CD4-positive, alpha-beta T cell treated with Interferon alpha-2 for 1 hour (primary cell): Measurements from ENCODE around the gene CD9.

Experiments used
- DNase-seq, 2 donors: peaks; one replicate each; pipeline ENCODE4 v3.0.0-alpha.2; 2020 to 2022

CD9 gene

DNA sequence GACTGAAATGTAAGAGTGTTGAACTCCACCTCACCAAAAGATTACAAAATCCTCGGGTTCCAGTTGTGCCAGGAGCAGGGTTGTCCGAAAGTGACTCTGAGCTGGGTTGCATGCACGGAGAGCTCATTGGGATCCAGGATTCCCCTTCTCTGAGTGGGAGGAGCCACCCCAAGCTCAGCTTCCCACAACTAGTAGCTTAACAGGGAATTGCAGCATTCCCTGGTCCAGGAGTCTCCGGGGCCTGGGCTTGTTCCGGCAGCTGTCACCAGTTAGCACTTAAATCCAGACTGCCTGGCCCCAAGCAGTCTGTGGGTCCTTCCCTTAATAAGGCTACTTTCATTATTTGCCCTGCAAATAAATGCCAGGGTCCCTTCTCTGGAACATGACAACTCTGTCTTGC lies 50.1 kb downstream of the CD9 start:
- DNase-seq: no peak

DNA sequence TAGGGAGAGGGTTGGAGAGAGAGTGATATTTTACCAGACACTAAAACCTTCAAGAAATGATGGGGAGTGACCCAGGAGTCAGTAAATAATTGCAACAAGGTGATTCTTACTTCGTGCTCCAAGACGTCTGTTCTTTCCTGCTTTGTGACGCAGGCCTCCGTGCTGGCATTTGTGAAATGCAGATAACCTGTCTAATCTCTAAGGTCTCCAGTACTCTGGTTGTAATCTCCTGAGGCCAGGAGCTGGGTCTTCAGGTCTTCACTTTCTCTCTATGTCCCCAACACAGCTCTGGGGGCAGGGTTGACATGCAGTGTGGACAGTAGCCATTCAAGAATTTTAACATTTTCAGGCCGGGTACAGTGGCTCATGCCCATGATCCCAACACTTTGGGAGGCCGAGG lies 53.1 kb downstream of the CD9 start:
- no peak for DNase-seq

DNA sequence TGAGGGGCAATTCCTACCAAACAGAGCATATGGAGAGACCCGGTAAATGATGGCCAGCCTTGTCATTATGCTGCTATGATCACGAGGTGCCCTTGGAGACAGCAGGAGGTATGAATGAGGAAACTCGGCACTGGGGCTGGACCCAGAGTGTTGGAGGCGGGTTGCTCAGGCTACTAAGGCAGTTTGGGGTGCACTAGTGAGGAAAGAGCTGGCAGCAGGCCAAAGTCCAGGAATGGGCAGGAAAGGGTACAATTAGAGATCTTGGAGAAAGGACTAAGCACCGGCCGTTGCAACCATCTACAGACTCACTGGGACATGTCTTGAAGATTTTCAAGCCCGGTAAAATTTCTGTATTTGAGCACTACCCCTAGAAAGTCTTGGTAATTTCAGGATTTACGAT lies 54.3 kb downstream of the CD9 start:
- DNase-seq: no peak

DNA sequence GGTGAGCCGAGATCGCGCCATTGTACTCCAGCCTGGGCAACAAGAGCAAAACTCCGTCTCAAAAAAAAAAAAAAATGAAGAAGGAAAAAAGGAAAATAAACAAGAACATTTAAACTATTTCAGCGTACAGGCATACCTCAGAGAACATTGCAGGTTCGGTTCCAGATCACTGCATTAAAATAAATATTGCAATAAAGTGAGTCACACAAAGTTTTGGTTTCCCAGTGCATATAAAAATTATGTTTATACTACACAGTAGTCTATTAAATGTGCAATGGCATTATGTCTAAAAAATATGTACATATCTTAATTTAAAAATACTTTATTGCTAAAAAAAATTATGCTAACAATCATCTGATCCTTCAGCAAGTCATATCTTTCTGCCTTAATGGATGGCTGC lies 56.8 kb downstream of the CD9 start:
- DNase-seq: no peak

DNA sequence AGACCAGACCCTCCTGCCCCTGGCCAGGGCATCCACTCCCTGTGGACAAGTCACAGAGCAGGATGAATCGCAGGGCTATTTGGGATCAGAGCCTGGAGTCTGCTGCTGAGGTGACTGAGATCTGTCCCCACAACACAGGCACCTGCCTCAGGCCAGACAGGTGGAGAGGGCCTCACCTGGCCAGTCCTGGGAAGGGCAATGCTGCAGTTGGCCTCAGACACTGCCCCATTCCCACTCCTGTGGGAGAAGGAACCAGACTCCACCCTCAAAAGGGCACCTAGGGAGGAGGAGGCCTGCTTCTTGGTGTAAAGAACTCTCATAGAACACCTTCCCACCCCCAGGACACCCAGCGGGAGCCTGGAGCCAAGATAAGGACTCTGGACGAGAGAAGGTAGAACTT lies 62.0 kb downstream of the CD9 start:
- no peak for DNase-seq

DNA sequence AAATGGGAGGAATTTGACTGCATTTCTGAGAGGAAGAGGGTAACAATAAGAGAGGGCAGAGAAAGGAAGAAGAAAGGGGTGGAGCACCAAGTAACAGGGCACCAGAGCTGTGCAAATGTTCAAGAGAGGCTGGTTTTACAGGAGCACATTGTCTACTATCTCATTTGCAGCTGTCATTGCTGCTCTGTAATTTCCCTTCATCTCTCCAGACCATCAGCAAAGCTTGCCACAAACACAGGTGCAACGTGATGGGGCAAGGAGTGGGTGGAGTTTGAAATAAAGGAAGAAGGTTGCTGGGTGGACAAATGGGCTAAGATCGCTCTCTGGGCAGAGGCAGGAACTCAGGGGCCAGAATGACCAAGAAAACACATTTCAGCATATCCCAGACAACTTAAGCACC lies 62.4 kb downstream of the CD9 start:
- DNase-seq: no peak

DNA sequence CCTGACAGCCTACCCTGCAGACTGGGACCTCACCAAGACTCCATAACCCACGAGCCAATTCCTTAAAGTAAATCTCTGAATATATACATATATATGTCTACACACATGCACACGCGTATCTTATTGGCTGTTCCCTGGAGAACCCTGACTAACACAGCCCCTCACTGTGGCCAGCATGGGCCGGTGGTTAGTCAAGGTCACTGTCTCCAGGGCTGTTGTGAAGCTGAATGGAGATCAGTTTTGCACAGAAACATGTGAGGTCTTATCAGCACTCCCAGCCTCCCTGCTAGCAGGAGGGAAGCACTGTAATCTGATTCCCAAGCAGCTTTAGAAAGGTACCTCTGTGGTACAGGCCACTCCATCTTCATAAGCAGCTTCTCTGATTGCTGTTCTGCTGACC lies 63.7 kb downstream of the CD9 start:
- no peak for DNase-seq

DNA sequence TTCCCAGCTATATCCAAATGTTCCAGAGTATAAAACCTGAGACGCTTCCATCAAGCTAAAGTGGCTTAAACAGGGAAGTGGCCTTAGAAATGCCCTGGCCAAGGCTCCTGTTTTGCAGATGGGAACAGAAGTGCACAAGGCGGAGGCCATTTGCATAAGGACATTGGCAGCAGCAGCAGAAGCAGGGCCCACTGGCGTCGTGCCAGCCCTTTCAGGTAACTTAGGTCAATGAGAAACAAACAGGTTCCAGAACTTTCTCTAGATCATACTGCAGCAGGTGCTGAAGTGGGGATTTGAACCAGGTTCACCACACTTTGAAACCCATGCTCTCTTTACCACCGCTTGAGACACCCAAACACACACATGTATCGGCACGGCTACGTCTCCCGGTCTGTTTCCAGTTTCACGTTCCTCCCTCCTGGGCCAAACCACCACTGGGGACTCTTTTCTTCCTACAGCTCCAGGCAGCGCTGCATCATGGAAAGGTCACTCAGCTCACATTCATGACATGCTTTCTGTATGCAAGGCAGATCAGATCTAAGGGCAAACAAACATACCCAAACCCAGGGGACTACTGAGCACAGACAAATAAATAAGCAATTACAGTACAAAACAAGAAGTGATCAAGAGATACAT lies 64.3 kb downstream of the CD9 start:
- no peak for DNase-seq

DNA sequence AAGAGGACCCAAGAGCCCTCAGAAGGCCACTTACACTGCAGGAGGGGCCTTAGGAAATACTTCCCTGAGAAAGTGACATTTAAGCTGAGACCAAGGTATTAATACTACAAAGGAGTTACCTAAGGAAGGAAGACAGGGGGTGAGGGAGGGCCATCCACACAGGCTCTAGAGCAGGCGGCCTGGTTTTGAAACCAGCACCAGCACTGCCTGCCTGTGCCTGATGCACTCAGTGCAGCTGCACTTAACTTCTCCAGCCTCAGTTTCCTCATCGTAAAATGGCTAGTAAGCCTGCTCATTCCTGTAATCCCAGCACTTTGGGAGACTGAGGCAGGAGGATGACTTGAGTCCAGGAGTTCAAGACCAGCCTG lies 64.8 kb downstream of the CD9 start:
- DNase-seq: no peak

DNA sequence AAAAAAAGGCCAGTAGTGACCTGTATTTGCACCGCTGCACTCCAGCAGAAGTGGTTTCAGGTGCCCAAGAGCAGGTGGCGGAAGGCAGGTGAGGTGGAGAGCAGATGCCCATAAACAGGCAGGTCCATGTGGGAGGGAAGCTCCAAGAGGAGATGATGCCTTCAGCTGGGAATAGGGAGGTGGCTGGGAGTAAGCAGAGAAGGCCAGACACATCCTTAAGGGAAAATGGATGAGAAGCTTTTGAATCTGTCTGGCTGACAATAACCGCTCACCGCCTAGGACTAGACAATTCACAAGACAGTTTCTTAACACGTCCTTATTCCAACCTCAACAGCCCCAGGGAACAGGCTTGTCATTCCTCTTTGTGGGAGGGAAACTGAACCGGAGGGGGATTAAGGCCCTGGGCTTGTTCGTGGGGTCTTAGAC lies 66.4 kb downstream of the CD9 start:
- no peak for DNase-seq

DNA sequence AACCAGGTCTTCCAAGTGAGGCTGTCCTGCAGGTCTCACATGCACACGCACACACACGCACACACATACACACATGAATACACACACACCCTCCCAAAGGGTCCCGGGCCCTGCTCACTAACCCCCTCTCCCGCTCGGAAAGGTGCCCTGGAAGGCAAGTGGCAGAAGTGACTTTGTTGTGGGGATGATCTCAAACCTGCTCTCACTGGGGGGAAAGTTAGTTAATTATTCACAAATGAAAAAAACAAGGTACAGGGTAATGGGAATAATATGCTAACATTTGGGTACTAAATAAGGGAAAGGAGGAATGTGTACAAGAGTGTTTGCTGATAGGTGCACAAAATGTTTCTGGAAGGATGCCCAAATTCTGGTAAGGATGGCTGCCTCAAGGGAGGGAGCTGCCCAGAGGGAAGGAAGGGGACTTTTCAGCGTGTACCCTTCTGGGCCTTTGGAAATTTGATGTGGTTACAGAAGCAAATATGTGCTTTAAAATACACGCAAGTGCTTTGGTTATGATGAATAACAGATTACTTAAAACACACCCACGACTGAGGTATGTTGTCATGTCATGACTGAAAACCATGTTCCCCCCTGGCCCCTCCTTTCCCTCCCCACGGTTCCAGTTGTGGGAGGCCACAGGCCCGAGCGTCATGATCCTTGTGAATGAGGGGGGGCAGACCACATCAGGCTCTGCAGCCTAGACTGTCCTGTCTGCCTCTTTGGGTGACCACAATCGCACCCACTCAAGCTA lies 66.9 kb downstream of the CD9 start:
- DNase-seq: no peak

DNA sequence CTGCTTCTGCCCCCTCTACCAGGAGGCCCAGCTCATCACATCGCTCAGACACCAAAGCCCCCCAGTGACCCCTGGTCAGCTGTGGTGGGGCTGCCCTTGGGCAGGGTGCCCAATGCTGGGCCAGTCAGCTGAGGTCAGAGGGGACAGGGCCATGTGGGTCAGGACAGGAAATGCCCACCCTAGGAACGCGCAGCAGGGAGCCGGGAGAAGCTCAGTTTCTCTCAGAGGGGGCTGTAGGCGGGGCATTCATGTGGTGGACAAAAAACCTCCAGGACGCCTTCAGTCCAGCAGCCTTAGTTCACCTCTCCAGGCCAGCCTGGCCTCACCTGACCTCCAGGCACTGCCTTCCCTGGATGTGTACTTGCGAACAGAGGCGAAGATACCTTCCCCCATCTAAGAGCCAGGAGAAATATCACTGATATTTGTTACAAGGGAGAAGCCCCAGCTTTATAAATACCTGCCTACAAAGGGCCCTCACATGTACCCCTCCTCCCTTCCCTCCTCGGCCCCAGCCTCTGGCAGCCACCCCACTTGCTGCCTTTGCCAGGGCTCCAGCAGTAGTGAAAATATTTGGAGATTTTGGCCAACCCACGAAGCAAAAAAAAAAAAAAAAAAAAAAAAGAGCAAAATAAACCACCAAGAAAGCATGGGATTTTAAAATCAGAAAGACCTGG lies 68.4 kb downstream of the CD9 start:
- DNase-seq: no peak

DNA sequence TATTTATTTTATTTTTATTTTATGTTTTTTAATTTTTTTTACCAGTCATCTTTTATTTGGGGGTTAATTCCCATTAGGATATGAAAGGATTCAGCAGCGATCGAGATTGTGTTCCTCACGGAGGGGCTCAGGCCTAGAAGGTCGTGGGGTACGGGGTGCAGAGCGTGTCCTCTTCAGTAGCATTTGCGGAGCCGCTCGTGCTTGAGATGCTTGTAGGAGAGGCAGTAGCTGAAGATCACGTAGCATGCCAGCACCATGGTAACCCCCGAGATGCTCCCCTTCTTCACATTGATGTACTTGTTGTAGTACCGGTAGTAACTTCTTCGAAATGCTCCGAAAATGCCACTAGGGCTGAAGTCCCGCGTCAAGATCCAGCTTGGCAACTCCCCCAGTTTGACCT lies 69.8 kb downstream of the CD9 start:
- DNase-seq: no peak

DNA sequence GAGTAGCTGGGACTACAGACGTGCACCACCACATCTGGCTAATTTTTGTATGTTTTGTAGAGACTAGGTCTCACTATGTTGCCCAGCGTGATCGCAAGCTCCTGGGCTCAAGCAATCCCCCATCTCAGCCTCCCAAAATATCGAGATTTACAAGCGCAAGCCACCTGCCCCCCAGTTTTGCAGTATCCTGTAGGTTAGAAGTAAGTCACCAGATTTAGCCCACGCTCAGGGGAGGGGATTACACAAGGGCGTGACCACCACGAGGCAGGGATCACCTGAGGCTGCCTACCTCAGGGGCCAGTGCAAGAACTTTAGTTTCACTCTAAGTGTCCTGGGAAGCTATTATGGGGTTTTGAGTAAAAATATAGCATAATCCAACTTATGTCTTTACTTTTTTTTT lies 71.1 kb downstream of the CD9 start:
- DNase-seq: no peak

DNA sequence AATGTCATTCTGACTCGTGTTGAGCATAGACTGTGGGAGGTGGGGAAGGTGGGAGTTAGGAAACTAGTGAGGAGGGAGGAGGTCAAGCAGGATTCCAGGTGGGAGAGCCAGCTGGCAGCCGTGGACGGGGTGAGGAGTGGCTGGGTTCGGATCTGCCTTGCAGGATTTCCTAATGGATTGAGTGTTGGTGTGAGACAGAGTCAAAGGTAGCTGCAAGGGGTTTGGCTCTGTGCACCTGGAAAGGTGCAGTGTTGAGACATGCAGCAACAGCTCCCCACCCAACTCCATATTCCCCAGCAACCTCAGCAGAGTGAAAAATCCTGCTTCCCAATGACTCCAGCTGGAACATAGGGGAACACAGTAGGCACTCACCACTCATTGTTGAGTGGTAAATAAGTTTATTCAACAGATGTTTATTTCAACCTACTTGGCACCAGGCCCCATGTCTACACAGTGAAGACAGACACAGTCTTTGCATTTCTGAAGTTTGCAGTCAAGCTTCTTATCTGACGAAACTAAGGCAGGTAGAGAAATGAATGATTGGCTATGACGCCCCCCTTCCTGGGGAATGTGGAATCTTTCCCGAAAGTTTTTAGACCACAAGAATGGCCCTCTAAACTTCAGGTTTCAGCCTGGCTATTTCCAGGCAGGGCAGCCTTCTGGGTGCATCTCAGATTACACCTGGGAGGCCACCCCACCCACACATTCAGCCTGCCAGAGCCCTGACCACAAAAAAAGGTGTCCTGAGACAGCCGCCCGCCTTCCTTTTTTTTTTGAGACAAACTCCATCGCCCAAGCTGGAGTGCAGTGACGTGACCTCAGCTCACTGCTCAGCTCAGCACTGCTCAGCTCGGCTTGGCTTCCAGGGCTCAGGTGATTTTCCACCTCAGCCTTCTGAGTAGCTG lies 72.4 kb downstream of the CD9 start:
- DNase-seq: no peak

DNA sequence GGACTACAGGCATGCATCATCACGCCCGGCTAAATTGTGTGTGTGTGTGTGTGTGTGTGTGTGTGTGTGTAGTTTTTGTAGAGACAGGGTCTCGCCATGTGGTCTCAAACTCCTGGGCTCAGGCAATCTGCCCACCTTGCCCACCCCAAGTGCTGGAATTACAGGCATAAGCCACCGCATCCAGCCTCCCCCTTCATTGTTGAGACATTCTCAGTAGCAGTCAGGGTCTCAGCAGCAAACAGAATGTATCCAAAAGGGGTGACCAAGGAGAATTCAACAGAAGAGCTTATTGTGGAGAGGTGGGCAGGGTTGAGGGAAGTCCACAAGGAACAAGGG lies 73.0 kb downstream of the CD9 start:
- DNase-seq: no peak

DNA sequence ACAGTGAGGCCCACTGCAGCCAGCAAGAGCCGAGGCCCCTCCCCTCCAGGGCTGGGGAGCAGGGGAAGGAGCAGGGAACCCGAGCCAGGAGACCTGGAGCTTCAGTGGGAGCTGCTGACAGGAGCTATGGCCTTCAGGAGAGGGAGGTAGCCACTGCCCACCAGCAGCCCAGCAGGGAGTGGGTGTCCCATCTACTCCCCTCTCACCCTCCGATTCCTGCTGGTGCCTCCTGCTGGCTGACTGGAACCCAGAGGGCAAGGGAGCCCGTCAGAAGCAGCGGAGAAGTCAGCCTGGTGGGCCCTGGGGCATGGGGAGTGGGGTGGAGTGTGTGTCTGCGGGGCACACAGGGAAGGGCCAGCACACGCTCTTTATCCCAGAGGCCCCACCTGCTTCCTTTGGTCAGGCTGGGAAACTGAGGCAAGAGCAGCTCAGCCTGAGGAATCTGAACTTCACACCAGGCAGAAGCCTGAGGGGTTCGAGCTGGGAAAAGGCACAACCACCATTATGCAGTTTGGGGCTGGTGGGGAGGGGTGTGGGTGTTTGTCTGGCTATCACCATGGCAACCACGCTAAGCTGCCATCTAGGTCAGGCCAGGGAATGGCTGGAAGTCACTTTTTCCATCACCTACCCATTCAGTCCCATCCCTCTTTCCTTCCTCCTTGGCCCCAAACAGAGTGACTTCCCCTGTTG lies 73.5 kb downstream of the CD9 start:
- no peak for DNase-seq

DNA sequence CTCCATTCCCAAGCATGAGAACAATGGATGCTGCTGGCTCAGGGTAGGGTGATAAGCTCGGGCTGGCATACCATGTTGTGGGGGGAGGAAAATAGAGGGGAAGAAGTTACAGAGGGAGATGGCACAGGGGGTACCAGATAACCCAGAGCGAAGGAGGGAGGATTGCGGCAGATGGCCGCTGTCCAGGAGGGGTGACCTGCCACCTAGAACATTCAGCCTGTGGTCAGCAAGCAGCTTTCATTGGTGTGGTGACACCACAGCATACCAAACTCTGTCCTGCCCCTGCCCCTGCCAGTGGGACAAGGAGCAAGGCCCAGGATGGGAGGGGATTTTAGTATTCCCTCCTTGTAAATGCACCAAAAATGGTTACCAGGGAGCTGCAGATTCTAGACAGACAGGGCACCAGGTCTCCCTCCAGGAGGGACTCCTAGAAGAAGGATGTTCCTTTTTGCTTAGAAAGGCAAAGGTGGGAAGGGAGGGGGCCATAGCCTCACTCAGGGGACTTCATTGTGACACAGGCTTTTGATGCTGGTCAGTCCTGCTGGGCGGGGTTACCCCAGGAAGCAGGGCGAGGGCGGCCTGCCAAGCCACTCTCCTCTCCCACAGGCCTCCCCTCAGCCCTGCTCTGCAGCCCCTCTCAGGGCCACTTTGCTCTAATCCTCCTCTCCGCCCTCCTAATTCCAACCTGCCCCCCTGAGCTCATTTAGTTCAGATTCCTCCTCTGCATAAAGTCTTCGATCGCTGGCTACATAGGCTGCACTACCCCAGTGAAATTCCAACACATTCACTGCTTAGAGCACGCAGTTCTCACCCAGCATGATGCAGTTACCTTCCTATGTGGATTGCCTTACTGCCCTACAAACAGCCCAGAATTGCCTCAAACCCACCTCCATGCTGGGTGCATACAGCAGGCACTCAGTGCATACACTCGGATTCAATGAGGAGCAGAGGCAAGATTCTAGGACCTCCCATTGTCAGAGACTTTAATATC lies 74.3 kb downstream of the CD9 start:
- no peak for DNase-seq

DNA sequence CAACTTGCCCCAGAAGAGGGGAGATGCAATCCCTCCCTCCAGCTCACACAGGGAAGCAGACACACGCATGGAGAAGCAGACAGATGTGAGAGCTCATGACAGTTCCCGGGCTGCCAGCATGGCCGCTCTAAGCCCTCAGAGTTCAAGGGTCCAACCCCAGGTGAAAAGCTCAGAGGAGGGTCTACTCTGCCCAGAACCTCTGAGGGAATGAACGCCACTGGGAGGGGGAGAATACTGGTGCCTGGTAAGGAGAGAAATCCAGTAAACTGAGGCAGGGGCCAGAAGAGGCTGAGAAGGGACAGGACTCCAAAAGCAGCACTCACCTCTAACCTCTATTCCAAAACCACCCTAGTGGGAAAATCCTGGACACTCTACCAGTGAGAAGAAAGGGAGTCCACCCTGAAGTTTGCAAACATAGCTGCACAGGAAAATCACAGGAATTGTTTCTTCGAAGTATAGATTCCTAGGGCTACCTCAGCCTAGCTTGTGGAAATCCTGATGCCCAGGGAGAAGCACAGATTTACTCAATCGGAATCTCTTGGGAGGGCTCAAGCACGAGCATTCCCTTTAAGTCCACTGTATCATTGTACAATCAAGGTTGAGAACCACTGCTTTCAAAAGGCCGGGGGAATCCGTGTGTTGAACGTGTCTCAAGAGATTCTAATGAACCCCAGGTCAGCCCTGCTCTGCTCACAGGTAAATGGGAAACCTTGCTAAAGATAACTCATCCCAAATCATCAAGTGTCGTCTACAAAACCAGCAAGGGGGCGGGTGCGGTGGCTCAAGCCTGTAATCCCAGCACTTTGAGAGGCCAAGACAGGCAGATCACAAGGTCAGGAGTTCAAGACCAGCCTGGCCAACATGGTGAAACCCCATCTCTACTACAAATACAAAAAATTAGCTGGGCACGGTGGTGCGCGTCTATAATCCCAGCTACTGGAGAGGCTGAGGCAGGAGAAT lies 76.0 kb downstream of the CD9 start:
- DNase-seq: no peak

DNA sequence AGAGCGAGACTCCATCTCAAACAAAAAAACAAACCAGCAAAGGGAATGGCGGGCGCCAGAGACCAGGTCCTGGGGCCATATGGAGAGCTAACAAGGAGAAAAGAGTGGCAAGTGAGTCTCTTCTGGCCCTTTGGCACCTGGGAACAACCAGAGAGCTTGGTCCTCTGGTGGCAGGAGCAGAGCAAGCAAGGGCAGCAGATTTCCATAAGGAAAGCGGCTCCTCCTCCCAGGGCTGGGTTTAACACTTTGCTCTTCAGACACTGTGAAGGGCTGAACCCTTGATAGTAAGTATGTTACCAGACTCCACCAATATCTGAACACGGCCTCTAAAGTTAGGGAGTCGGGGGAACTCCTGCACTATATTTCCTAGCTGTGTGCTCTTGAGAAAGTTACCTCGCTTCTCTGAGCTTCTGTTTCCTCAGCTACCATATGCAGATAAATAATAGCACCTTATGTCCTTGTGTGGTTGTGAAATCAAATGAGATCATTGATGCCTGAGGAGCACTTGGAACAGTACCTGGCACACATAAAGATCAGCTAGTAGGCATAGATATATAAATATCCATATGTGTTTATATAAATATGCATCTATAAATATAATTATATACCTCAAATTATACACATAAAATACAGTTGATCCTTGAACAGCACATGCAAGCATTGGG lies 76.9 kb downstream of the CD9 start:
- no peak for DNase-seq
